Psoas muscle (tissue), 8 donors: ENCODE results near the gene KCNJ9. TPM values are rescaled to one million over a fixed set of nuclear protein-coding genes. Genes with fewer than 3 reads are reported as not detected.

ENCODE experiments used
- ATAC-seq, 4 donors: fragments of 200-7000 bp; cut with Tn5 transposase; one replicate each; pipeline ENCODE4 v1.9.1; 2020; ENCODE audit warnings: moderate library complexity in 3 of 4, mild to moderate bottlenecking in 2 of 4
- DNase-seq, 2 donors: peaks; one replicate each; pipeline ENCODE4 v3.0.0-alpha.2; 2020
- H3K27ac ChIP-seq: fragments of 200-600 bp; one replicate; pipeline ENCODE4 v1.8.0; 2022
- H3K27me3 ChIP-seq, 3 donors: fragments of 200-600 bp in 1 of 3; one replicate each; pipeline versions ENCODE4 v1.6.1 to v1.8.0; 2013 to 2022; ENCODE audit warnings: low read length in 2 of 3, mild to moderate bottlenecking in 2 of 3, moderate library complexity in 1 of 3; ENCODE audit not compliant: insufficient read depth in 3 of 3
- H3K36me3 ChIP-seq, 2 donors: fragments of 200-600 bp in 1 of 2; one replicate each; pipeline versions ENCODE4 v1.6.1 to v1.8.0; 2013 to 2022; ENCODE audit warnings: low read depth in 1 of 2, mild to moderate bottlenecking in 1 of 2, moderate library complexity in 1 of 2; ENCODE audit not compliant: insufficient read depth in 1 of 2
- H3K4me1 ChIP-seq: fragments of 200-600 bp; one replicate; pipeline ENCODE4 v1.8.0; 2022
- H3K4me3 ChIP-seq: fragments of 200-600 bp; one replicate; pipeline ENCODE4 v1.8.0; 2022; ENCODE audit warnings: mild to moderate bottlenecking
- H3K9me3 ChIP-seq: fragments of 200-600 bp; one replicate; pipeline ENCODE4 v1.8.0; 2022
- CTCF ChIP-seq: fragments of 200-600 bp; IDR thresholded peaks from one replicate; pipeline ENCODE4 v1.8.0; 2022; ENCODE audit warnings: antibody characterized with exemption
- WGBS, 3 donors: extraction: QIAGEN DNeasy Blood & Tissue Kit; methylation state at CpG; one replicate each; pipeline versions ENCODE4 v1.1.6 to v1.1.7; 2013; 5-methylcytosine and 5-hydroxymethylcytosine counted together
- intact Hi-C, 2 donors: fragments of 100-400 bp; cut with DNase I; formaldehyde crosslinking; loops; one replicate each; pipeline versions ENCODE4 v1.11.0 to v1.14.2; 2022
- polyA plus RNA-seq, 3 donors: library from polyadenylated mRNA; stranded (reverse); fragments of 200-250 nt; gene quantifications; one replicate each; pipeline ENCODE4 v1.2.3, GENCODE V29; 2013
- total RNA-seq, 4 donors: library from RNA; stranded (reverse); fragmentation: NEBNext Ultra II Directional in 2 of 4; extraction: Animal tissue kit (Norgen Biotek cat#: 25700) in 2 of 4; gene quantifications; one replicate each; pipeline versions ENCODE4 v1.2.1 to v1.2.4, GENCODE V29; 2021 to 2023
- donor health status: healthy with polysubstance abuse.
- donor health status: DM: no; HTN: no; CAD: no; lungs with moderate emphysema.
- donor health status: Bipolar disorder and iron deficiency.
- donor health status: healthy.
- donor health status: DM: yes; HTN: yes; CAD: no.
- donor health status: DM: no; HTN: no; CAD: no.
- donor health status: DM: no; HTN: no; CAD: no.
- donor health status: DM: yes; HTN: yes; CAD: no.

KCNJ9 gene
- total and polyA plus RNA-seq, 7 donors = 0.01 to 0.04 TPM; not detected in 5

- no peaks in the 10 kb centered on the region for H3K9me3 ChIP-seq
- H3K27ac ChIP-seq = peak overlapping the region; percentile 93
- intact Hi-C loops = loop anchor here (2.0 to 5.0 kb wide), 4 partner anchors 55 to 189 kb away; no protein-coding TSS in a partner anchor
- DNase-seq (no peak), ATAC-seq (peak; percentile 12 to 61 (median 44))
- 29 to 43% (median 37%) methylated on average over 9 of the region's 9 CpGs for WGBS, 3 donors
- no peaks in the 10 kb centered on the region for H3K27me3 ChIP-seq
- no peak overlapping the region for H3K4me3 ChIP-seq
- peaks cover 29% of the 10 kb centered on the region for H3K4me1 ChIP-seq
- no peak for TF ChIP-seq CTCF
- H3K36me3 ChIP-seq = no peaks in the 10 kb centered on the region
Observed at GRCh38 chr1:160101717-160102522, 20.6 kb downstream of the KCNJ9 start.

- no peak for TF ChIP-seq CTCF
- Histone ChIP-seq H3K36me3 (no peaks in the 10 kb centered on the region), H3K4me3 (no peak overlapping the region), H3K27ac (peak overlapping the region; percentile 14), H3K27me3 (no peaks in the 10 kb centered on the region), H3K9me3 (no peaks in the 10 kb centered on the region), H3K4me1 (peaks cover 18% of the 10 kb centered on the region)
- intact Hi-C loops = loop anchor here in 1 of 2 donors (5.0 kb wide), 2 partner anchors 53 to 143 kb away; no protein-coding TSS in a partner anchor
- WGBS, 3 donors = 39 to 52% (median 43%) methylated on average over 6 of the region's 6 CpGs
- no peak for ATAC-seq
- DNase-seq = no peak
Observed at GRCh38 chr1:160103658-160104408, 22.5 kb downstream of the KCNJ9 start.

GRCh38 chr1:160104486-160104885 lies 23.1 kb downstream of the KCNJ9 start:
- DNase-seq (no peak), ATAC-seq (no peak)
- Histone ChIP-seq H3K36me3 (no peaks in the 10 kb centered on the region), H3K27me3 (no peaks in the 10 kb centered on the region), H3K27ac (peak overlapping the region; percentile 14), H3K9me3 (no peaks in the 10 kb centered on the region), H3K4me3 (no peak overlapping the region), H3K4me1 (peaks cover 13% of the 10 kb centered on the region)
- WGBS, 3 donors = 57 to 62% (median 58%) methylated on average over 3 of the region's 3 CpGs
- no peak for TF ChIP-seq CTCF
- intact Hi-C loops = loop anchor here in 1 of 2 donors (5.0 kb wide), 2 partner anchors 53 to 143 kb away; no protein-coding TSS in a partner anchor

GRCh38 chr1:160105155-160105554 lies 23.8 kb downstream of the KCNJ9 start:
- no peak for TF ChIP-seq CTCF
- 94 to 97% (median 95%) methylated on average over 5 of the region's 5 CpGs for WGBS, 3 donors
- peaks cover 18% of the 10 kb centered on the region for H3K4me1 ChIP-seq

More at GRCh38 chr1:160105155-160105554, 23.8 kb downstream of the KCNJ9 start:
- intact Hi-C loops = no loop called here
- no peaks in the 10 kb centered on the region for H3K9me3 ChIP-seq
- no peak for ATAC-seq
- H3K27me3 ChIP-seq = no peaks in the 10 kb centered on the region
- peak in 1 of 2 donors; percentile 3 for DNase-seq
- H3K4me3 ChIP-seq = no peak overlapping the region
- H3K27ac ChIP-seq = no peak overlapping the region
- no peaks in the 10 kb centered on the region for H3K36me3 ChIP-seq
